Epithelial cell of esophagus (primary cell): Measurements from ENCODE around the gene AHRR.

ENCODE experiments used
- DNase-seq: peaks from one replicate; pipeline ENCODE4 v3.0.0; 2010; ENCODE audit warnings: low read depth
- H3K4me3 ChIP-seq: 2 replicates; pipeline ENCODE4 v1.5.1; 2011; ENCODE audit warnings: mild to moderate bottlenecking, low read length, control low read depth
- CTCF ChIP-seq: IDR thresholded peaks from 2 replicates; pipeline ENCODE4 v1.5.1; 2011; ENCODE audit warnings: low read depth, mild to moderate bottlenecking, low read length, control low read depth, inconsistent platforms; ENCODE audit not compliant: insufficient read depth; ENCODE audit errors: missing control alignments

AHRR gene

GRCh38 chr5:477871-478270 lies 156.4 kb downstream of the AHRR start:
- no peak for DNase-seq
- no peak for TF ChIP-seq CTCF

GRCh38 chr5:478369-478981 lies 157.0 kb downstream of the AHRR start:
- no peak overlapping the region for H3K4me3 ChIP-seq
- TF ChIP-seq CTCF, result no peak
- DNase-seq, result no peak

More at GRCh38 chr5:477871-478270, 156.4 kb downstream of the AHRR start:
- no peak overlapping the region for H3K4me3 ChIP-seq

GRCh38 chr5:478982-479535 lies 157.5 kb downstream of the AHRR start:
- TF ChIP-seq CTCF, result no peak
- no peak overlapping the region for H3K4me3 ChIP-seq
- DNase-seq, result no peak

GRCh38 chr5:479566-480319 lies 158.2 kb downstream of the AHRR start:
- no peak overlapping the region for H3K4me3 ChIP-seq
- TF ChIP-seq CTCF, result no peak
- no peak for DNase-seq

GRCh38 chr5:481347-481746 lies 159.8 kb downstream of the AHRR start:
- TF ChIP-seq CTCF, result no peak
- no peak overlapping the region for H3K4me3 ChIP-seq
- no peak for DNase-seq

- no peak overlapping the region for H3K4me3 ChIP-seq
- TF ChIP-seq CTCF, result no peak
- DNase-seq, result no peak
These were observed 160.5 kb downstream of the AHRR start for GRCh38 chr5:482021-482420.
